Fibroblast of lung (primary cell): ENCODE data around the gene UBXN2A.

Source experiments
- EZH2 ChIP-seq: IDR thresholded peaks from 2 replicates; pipeline ENCODE4 v1.5.1; 2012; ENCODE audit warnings: low read length, control low read depth, mild to moderate bottlenecking; ENCODE audit errors: missing control alignments
- TF ChIP-seq, protein P1 (sequence below), 2 donors: IDR thresholded peaks in 1 of 2; conservative IDR thresholded peaks in 1 of 2; 1 replicate in 1 of 2; 2 replicates in 1 of 2; pipeline ENCODE4 v1.5.1; 2011 to 2012; ENCODE audit warnings: low read length in 2 of 2, control low read depth in 1 of 2, inconsistent platforms in 1 of 2, low read depth in 1 of 2, mild to moderate bottlenecking in 1 of 2

DNA sequence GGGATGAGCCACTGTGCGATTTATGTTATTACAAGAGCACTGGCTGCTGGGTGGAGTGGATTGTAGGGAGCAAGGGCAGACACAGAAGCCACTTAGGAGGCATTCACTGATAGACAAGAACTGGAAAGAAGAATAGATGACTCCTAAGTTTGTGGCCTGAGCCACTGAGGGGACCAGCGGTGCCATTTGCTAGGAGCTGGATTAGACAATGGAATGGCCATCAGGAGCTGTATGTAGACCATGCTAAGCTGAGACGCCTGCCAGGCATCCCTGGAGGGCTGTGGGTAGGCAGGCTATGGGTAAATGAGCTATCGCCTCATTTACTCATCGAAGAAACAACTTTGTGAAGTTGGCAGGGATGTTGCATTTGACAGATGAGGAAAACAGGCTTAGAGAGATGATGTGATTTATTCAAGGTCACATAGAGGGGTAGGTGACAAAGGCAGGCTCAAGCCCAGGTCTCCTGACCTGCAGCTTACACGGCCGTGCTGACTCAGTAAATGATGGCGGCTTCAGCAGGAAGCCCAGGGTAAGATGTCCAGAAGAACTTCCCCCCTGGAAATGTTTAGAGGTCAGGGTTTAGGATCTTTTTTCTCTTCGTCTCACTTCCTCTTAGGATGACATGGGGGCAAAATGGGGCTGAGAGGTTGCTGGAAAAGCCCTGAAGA is 72.4 kb downstream of the UBXN2A start:
- TF ChIP-seq, protein P1, sequence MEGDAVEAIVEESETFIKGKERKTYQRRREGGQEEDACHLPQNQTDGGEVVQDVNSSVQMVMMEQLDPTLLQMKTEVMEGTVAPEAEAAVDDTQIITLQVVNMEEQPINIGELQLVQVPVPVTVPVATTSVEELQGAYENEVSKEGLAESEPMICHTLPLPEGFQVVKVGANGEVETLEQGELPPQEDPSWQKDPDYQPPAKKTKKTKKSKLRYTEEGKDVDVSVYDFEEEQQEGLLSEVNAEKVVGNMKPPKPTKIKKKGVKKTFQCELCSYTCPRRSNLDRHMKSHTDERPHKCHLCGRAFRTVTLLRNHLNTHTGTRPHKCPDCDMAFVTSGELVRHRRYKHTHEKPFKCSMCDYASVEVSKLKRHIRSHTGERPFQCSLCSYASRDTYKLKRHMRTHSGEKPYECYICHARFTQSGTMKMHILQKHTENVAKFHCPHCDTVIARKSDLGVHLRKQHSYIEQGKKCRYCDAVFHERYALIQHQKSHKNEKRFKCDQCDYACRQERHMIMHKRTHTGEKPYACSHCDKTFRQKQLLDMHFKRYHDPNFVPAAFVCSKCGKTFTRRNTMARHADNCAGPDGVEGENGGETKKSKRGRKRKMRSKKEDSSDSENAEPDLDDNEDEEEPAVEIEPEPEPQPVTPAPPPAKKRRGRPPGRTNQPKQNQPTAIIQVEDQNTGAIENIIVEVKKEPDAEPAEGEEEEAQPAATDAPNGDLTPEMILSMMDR (conservative IDR thresholded peaks at IDR 0.05 in 1 of 2, IDR thresholded peaks at IDR 0.05 in 1 of 2; ENCODE audit: low read depth in 1 of 2, low read length in 2 of 2): no peak
- no peak for TF ChIP-seq EZH2
